NOMO-1 treated with dmso at 0.1 percent for 144 hours (cell line): ENCODE measurements around the gene GTPBP3.
"Not testable (repeated sequence)": the region's sequence is repeated elsewhere in the genome, so short reads cannot be mapped to it uniquely, and the experiment has no call there.

Experiments
- DNase-seq: peaks from one replicate; lab custom pipeline; 2025; ENCODE audit not compliant: unreplicated experiment; lab: John Stamatoyannopoulos, UW

Gene GTPBP3

GRCh38 chr19:17341386-17341785 lies 4.0 kb downstream of the GTPBP3 start:
- DNase-seq = no peak

DNA sequence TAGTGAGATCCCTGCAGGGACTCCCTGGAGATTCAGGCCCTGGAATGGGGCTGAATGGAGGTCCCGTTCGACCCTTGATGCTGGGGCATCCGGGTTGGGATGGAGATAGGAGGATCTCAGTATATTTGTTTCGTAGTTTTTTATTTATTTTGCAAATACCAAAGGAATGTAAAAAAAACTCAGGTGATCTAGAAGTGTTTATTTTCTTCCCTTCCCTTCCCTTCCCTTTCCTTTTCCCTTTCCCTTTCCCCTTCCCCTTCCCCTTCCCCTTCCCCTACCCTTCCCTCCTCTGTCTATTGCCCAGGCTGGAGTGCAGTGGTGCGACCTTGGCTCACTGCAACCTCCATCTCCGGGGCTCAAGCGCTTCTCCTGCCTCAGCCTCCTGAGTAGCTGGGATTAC lies 4.5 kb downstream of the GTPBP3 start:
- no peak for DNase-seq

- DNase-seq = peak; percentile 37
Observed at GRCh38 chr19:17346109-17346671, 8.8 kb downstream of the GTPBP3 start.

DNA sequence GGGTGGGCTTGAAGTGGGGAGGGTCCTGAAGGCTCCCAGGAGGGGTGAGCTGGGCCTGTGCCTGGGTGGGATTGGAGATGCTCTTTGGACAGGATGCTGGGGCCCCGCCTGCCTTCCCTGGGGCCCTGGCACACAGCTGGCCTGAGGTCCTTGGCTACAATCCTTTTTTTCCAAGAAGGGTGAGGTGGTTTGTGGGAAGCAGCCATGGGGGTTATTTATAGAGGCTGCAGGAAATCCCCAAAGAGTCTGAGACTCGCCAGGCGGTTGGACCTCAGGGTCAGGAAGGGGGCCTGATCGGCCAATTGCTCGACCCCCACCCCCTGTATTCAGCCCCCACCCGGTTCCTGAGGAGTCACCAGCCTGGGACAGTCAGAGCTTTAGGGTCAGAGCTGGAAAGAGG lies 10.0 kb downstream of the GTPBP3 start:
- DNase-seq = no peak

DNA sequence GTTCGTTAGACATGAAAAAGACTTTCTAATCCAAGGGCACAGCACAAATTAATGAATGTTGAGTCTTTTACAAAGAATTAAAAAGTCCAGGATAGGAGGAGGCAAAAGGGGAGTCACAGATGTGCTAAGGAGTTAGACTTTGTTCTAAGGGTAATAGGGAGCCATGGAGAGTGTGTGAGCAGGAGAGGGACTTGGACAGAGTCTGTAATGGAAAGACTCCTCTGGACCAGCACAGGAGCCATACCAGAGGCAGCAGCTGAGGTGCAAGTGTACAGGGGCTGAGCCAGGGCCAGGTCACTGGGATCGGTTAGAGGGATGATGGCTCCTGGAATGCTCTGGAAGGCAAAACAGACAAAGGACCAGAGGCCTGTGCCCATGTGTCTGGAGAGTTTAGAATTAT lies 10.5 kb downstream of the GTPBP3 start:
- DNase-seq = no peak

- no peak for DNase-seq
Observed at GRCh38 chr19:17348700-17349099, 11.3 kb downstream of the GTPBP3 start.

GRCh38 chr19:17351815-17352435 lies 14.6 kb downstream of the GTPBP3 start:
- no peak for DNase-seq

GRCh38 chr19:17352608-17353280 lies 15.4 kb downstream of the GTPBP3 start:
- DNase-seq = no peak

DNA sequence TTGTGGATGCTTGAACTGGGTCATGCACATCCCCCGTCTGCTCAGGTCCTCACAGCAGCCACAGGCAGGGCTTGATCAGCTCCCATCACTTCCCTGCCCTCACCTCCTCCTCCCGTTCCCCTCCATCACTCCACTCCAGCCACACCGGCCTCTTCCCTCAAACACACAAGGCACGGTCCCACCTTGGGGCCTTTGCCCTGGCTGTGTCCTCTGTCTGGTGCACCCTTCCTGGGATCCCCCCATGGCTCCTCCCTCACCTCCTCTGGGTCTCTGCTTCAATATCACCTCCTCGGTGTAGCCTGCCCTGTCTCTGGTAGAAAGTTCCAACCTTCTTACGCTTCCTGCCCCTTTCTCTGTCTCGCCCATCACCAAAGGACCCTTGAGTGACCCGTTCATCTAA lies 16.0 kb downstream of the GTPBP3 start:
- no peak for DNase-seq

- no peak for DNase-seq
Observed at GRCh38 chr19:17357078-17357666, 19.8 kb downstream of the GTPBP3 start.

DNA sequence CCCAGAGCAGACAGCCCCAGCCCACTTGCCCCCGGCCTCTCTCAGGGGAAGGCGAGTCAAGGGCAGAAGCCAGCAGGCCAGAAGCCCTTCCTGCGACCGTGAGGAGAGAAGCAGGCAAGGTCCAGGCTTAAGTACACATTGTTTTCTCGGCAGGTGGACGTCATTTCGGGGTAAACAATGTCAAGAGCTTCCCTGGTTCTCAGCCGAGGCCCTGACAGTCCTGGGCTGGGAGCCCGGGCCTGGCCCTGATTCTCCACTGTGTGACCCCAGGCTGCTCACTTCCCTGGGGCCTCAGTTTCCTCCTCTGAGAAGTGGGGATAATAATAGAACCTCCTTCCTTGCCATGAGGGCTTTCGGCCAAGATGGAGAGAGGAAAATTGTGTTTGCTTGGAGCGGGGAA lies 20.4 kb downstream of the GTPBP3 start:
- DNase-seq = no peak

GRCh38 chr19:17358395-17358794 lies 21.0 kb downstream of the GTPBP3 start:
- no peak for DNase-seq

GRCh38 chr19:17359905-17360800 lies 22.8 kb downstream of the GTPBP3 start:
- no peak for DNase-seq

- not testable (repeated sequence) for DNase-seq
Observed at GRCh38 chr19:17363852-17364605, 26.7 kb downstream of the GTPBP3 start.

DNA sequence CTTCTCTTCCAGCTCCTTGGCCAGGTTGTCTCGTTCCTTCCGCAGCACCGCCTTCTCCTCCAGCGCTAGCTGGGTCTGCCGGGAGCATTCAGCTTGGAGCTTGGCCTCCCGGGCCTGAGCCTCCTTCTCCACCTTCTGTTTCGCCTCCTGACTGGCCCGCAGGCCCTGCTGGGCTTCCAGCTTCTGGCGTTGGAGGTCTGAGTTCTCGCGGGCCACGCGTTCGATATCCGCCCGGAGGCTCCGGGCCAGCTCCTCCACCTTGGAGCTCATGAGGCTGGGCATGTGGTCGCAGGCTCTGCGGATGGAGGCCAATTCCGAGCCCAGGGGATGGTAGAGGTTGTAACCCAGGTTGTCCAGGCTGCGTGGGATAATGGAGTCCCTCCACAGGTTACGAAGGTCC lies 28.0 kb downstream of the GTPBP3 start:
- no peak for DNase-seq

DNA sequence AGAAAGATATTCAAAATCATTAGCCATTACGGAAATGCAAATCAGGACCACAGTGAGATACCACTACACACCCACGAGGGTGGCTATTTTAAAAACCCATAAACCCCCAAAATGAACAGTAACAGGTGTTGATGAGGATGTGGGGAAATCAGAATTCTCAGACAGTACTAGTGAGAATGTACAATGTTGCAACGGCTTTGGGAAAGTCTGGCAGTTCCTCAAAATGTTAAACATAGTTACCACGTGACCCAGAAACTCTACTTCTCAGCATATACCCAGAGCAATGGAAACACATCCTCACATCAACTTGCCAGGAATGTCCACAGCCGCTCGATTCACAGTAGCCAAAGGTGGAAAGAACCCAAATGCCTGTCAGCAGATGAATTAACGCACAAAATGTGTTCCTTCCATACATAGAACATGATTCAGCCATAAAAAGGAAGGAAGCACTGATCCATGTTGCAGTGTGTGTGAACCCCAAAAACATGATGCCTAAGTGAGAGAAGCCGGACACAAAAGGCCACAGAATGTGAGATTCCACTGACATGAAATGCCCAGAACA lies 32.8 kb downstream of the GTPBP3 start:
- peak; percentile 72 for DNase-seq

DNA sequence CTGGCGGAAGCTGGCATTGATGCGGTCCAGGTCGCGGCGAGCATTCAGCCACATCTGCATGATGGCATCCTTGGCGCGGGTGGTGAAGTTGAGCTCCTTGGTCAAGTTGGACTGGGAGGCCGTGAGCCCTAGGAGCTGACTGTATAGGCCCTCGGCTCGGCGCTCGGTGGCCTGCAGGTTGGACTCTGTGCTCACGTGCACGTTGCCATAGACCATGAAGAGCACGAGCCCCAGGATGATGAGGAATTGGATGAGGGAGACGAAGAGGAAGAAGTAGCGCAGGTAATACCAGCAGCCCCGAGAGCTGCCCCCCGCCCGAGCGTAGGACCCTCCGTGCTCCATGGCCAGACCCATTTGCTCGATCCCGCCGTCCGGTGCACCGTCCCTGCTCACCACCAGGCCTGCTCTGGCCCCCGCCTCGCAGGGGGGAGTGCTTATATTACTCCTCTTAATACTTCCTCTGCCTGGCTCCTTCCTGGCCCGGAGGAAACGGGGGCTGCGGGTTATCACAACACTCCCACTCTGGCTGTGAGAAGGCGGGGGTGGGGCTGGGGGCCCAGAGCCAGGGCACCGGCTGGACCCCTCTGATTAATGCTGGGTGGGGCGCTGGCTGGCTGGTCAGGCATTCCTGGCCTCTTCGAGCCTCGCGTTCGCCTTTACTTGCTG lies 39.7 kb downstream of the GTPBP3 start, which contains the start of gene PLVAP:
Gene PLVAP, minus strand, starts transcription at position 408 of the 666 bp plus-strand sequence. Its CDS starts 54 bp downstream, at position 354.
- no peak for DNase-seq

GRCh38 chr19:17378271-17378670 lies 40.9 kb downstream of the GTPBP3 start:
- no peak for DNase-seq

DNA sequence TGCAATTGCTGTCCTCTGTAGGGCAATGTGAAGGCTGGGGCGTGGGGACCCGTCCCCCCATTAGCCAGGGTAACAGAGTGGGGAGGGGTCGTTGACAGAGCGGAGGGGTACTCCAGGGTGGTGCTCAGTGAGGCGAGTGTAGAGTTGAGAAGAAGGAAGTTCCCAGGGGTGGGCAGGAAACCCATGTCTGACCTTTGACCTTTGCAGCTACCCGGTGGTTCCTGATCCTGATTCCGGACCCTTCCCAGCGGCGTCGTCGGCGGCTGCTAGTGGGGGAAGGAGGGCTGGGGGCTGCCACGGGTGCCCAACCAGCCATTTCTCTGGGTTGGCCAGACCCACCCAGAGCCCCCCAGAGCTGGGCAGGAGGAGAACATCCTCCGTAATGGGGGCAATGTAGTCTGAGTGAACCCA lies 41.9 kb downstream of the GTPBP3 start:
- DNase-seq = no peak
